ENCODE results near the gene TSEN2. TPM values are rescaled to one million over a fixed set of nuclear protein-coding genes. Genes with fewer than 3 reads are reported as not detected.

Gene TSEN2
- total RNA-seq, 1 donor from 2014 or later = 39.3 TPM

GRCh38 chr3:12487786-12488185 is 3.5 kb downstream of the TSEN2 start:
- no peak for DNase-seq
- intact Hi-C loops (cut with micrococcal nuclease) = loop anchor here (10.0 kb wide), 1 partner anchor 1687 kb away; the partner anchor contains the start of genes LSM3 and XPC
- H3K27me3 Mint-ChIP-seq = no peaks in the 10 kb centered on the region
- no peak overlapping the region for H3K27ac Mint-ChIP-seq
- H3K9me3 Mint-ChIP-seq = no peaks in the 10 kb centered on the region
- peaks cover 23% of the 10 kb centered on the region for H3K4me1 Mint-ChIP-seq
- no peak overlapping the region for H3K4me3 Mint-ChIP-seq
- H3K36me3 Mint-ChIP-seq (ENCODE audit: low read depth) = peaks cover 17% of the 10 kb centered on the region

- no peak for DNase-seq
- H3K9me3 Mint-ChIP-seq = no peaks in the 10 kb centered on the region
- no peak overlapping the region for H3K4me3 Mint-ChIP-seq
- H3K4me1 Mint-ChIP-seq = peaks cover 11% of the 10 kb centered on the region
- H3K36me3 Mint-ChIP-seq (ENCODE audit: low read depth) = peaks cover 27% of the 10 kb centered on the region
- H3K27ac Mint-ChIP-seq = no peak overlapping the region
- no peaks in the 10 kb centered on the region for H3K27me3 Mint-ChIP-seq
- intact Hi-C loops (cut with micrococcal nuclease) = loop anchor here (10.0 kb wide), 1 partner anchor 1685 kb away; the partner anchor contains the start of genes LSM3 and XPC
Observed at GRCh38 chr3:12489368-12489767, 5.1 kb downstream of the TSEN2 start.

GRCh38 chr3:12489832-12490231 is 5.6 kb downstream of the TSEN2 start:
- H3K9me3 Mint-ChIP-seq = no peaks in the 10 kb centered on the region
- no peak for DNase-seq
- peaks cover 29% of the 10 kb centered on the region for H3K36me3 Mint-ChIP-seq (ENCODE audit: low read depth)
- no peak overlapping the region for H3K4me3 Mint-ChIP-seq
- no peak overlapping the region for H3K27ac Mint-ChIP-seq
- H3K4me1 Mint-ChIP-seq = peaks cover 9% of the 10 kb centered on the region
- intact Hi-C loops (cut with micrococcal nuclease) = loop anchor here (10.0 kb wide), 1 partner anchor 1685 kb away; the partner anchor contains the start of genes LSM3 and XPC
- H3K27me3 Mint-ChIP-seq = no peaks in the 10 kb centered on the region

GRCh38 chr3:12490547-12490946 is 6.3 kb downstream of the TSEN2 start:
- Mint-ChIP-seq H3K9me3 (no peaks in the 10 kb centered on the region), H3K27ac (no peak overlapping the region), H3K4me1 (peaks cover 3% of the 10 kb centered on the region), H3K4me3 (no peak overlapping the region), H3K36me3 (ENCODE audit: low read depth) (peaks cover 32% of the 10 kb centered on the region), H3K27me3 (no peaks in the 10 kb centered on the region)
- intact Hi-C loops (cut with micrococcal nuclease) = no loop called here
- no peak for DNase-seq

DNA sequence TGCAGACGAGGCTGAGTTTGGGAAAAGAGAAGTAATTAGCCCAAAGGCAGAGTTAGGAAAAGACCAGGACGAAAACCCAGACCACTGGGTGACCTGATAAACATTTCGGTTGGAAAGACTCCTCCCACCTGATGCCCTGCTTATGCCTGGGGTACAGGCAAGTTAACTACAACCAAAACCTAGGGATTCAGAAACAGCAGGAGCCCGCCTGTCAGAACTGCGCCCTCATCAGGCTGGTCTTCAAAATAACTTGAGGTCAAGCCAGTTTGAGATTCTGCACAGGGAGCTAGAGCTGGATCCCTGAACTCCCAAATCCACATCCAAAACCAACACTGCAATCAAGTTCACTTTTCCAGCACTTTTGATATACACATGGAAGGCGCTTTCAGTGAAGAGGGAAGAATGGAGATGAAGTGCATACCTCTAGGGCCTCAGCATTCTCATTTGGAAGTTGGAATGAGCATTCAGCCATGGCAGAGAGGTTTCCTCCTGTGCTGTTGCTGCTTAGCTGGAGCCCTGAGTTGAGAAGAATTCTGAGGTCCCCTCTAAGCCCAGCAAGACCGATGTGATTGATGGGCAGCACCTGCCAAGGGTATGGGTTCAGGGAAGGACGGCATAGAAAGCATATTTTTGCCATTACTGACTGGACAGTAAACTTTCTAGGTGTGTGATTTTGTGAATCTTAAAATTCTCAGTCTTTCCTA is 11.6 kb downstream of the TSEN2 start:
- H3K36me3 Mint-ChIP-seq (ENCODE audit: low read depth) = peaks cover 48% of the 10 kb centered on the region
- no peaks in the 10 kb centered on the region for H3K27me3 Mint-ChIP-seq
- no peaks in the 10 kb centered on the region for H3K4me1 Mint-ChIP-seq
- intact Hi-C loops (cut with micrococcal nuclease) = no loop called here
- H3K4me3 Mint-ChIP-seq = no peak overlapping the region
- DNase-seq = no peak
- H3K9me3 Mint-ChIP-seq = no peaks in the 10 kb centered on the region
- no peak overlapping the region for H3K27ac Mint-ChIP-seq

DNA sequence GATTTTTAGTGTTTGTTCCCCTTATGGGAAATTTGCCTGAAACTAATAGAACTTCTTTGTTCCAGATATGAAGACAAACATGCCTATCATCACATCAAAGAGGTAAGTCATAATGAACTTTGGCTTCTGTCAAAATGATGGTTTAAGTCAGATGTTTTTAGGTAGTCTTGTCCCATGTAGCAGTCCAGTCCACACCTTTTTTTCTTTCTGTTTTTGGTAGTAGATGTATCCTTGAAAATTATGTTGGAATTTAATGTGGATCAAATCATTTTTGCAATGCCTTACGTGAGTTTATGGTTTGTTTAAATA is 12.1 kb downstream of the TSEN2 start:
- H3K36me3 Mint-ChIP-seq (ENCODE audit: low read depth) = peaks cover 46% of the 10 kb centered on the region
- H3K9me3 Mint-ChIP-seq = no peaks in the 10 kb centered on the region
- no peaks in the 10 kb centered on the region for H3K27me3 Mint-ChIP-seq
- no peaks in the 10 kb centered on the region for H3K4me1 Mint-ChIP-seq
- no peak overlapping the region for H3K4me3 Mint-ChIP-seq
- intact Hi-C loops (cut with micrococcal nuclease) = no loop called here
- no peak for DNase-seq
- no peak overlapping the region for H3K27ac Mint-ChIP-seq

DNA sequence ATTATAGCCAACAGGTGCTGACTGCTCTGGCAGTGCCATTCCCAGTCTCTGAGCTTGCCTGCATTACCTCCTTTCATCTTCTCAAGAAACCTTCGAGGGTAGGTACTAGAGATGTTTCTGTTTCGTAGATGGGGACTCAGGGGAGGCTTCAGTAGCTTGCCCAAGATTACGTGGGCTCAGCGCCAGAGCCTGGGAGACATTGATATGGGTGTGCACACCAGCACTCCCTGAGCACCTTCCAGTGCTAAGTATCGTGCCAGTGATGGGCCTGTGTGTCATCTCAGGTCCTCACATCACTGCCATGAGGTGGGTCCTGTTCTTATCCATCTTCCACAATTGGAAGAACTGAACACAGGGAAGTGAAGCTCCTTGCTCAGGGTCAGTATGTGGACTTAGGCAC is 15.2 kb downstream of the TSEN2 start:
- Mint-ChIP-seq H3K27ac (no peak overlapping the region), H3K9me3 (no peaks in the 10 kb centered on the region), H3K4me1 (no peaks in the 10 kb centered on the region), H3K27me3 (no peaks in the 10 kb centered on the region), H3K36me3 (ENCODE audit: low read depth) (peaks cover 52% of the 10 kb centered on the region), H3K4me3 (no peak overlapping the region)
- intact Hi-C loops (cut with micrococcal nuclease) = no loop called here
- no peak for DNase-seq

GRCh38 chr3:12501360-12502020 is 17.2 kb downstream of the TSEN2 start:
- Mint-ChIP-seq H3K36me3 (ENCODE audit: low read depth) (peaks cover 55% of the 10 kb centered on the region), H3K4me1 (no peaks in the 10 kb centered on the region), H3K27ac (no peak overlapping the region), H3K9me3 (no peaks in the 10 kb centered on the region), H3K4me3 (no peak overlapping the region), H3K27me3 (no peaks in the 10 kb centered on the region)
- intact Hi-C loops (cut with micrococcal nuclease) = no loop called here
- no peak for DNase-seq

- H3K36me3 Mint-ChIP-seq (ENCODE audit: low read depth) = peaks cover 48% of the 10 kb centered on the region
- no peaks in the 10 kb centered on the region for H3K27me3 Mint-ChIP-seq
- no peak overlapping the region for H3K27ac Mint-ChIP-seq
- H3K4me1 Mint-ChIP-seq = no peaks in the 10 kb centered on the region
- intact Hi-C loops (cut with micrococcal nuclease) = no loop called here
- no peak overlapping the region for H3K4me3 Mint-ChIP-seq
- no peaks in the 10 kb centered on the region for H3K9me3 Mint-ChIP-seq
- no peak for DNase-seq
Observed at GRCh38 chr3:12503126-12503957, 19.1 kb downstream of the TSEN2 start.

DNA sequence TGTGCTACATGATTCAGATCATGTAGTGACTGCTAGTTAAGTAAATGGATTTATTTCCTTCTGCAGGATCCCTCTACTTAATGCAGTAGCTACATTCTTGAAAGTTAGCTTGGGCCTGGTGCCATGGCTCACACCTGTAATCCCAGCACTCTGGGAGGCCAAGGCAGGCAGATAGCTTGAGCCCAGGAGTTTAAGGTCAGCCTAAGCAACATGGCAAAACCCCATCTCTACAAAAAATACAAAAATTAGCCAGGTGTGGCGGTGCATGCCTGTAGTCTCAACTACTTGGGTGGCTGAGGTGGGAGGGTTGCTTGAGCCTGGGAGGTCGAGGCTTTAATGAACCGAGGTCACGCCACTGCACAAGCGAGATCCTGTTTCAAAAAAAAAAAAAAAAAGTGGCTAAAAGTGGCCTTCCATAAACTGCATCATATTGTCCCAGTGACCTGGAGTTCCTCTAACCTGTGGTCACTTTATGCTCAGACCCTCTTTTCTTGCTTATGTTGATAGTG is 22.0 kb downstream of the TSEN2 start:
- Mint-ChIP-seq H3K36me3 (ENCODE audit: low read depth) (peaks cover 38% of the 10 kb centered on the region), H3K27me3 (no peaks in the 10 kb centered on the region), H3K27ac (no peak overlapping the region), H3K4me1 (no peaks in the 10 kb centered on the region), H3K9me3 (no peaks in the 10 kb centered on the region), H3K4me3 (no peak overlapping the region)
- intact Hi-C loops (cut with micrococcal nuclease) = no loop called here
- no peak for DNase-seq

DNA sequence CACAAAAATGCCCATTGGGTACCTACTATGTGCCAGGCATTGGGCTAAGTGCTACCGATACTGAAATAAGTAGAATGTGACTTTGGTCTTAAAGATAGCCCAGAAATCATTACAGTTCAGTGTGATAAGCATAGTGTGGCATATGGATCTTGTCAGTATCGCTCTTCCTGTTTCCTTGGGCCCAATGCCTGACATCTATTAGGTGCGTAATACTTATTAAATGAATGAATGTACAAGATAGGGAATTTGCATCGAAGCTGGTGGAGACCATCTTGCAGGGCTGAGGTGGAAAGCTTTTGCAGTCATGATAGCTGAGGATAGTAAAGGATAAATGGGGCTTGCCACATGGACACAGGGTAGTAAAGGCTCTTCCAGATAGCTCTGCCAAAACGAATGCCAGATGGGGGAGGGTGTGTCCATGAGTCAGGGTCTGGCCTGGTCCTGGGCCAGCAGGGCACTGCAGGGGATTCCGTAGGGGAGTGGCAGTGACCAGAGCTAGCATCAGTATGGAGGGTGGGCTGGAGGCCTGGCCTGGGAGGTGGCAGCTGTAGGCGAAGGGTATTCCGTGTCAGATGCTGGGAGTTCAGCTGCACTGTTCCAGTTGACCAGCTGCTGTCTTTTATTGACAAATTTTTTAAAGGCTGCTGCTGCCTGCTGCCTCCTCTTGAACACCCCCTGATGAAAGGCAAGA is 23.5 kb downstream of the TSEN2 start:
- DNase-seq = no peak
- no peaks in the 10 kb centered on the region for H3K4me1 Mint-ChIP-seq
- H3K9me3 Mint-ChIP-seq = no peaks in the 10 kb centered on the region
- H3K27ac Mint-ChIP-seq = no peak overlapping the region
- no peaks in the 10 kb centered on the region for H3K27me3 Mint-ChIP-seq
- no peak overlapping the region for H3K4me3 Mint-ChIP-seq
- intact Hi-C loops (cut with micrococcal nuclease) = no loop called here
- H3K36me3 Mint-ChIP-seq (ENCODE audit: low read depth) = peaks cover 35% of the 10 kb centered on the region

- Mint-ChIP-seq H3K4me3 (no peak overlapping the region), H3K9me3 (no peaks in the 10 kb centered on the region), H3K4me1 (no peaks in the 10 kb centered on the region), H3K27ac (no peak overlapping the region), H3K36me3 (ENCODE audit: low read depth) (peaks cover 33% of the 10 kb centered on the region), H3K27me3 (no peaks in the 10 kb centered on the region)
- intact Hi-C loops (cut with micrococcal nuclease) = no loop called here
- no peak for DNase-seq
Observed at GRCh38 chr3:12508291-12508700, 24.0 kb downstream of the TSEN2 start.

DNA sequence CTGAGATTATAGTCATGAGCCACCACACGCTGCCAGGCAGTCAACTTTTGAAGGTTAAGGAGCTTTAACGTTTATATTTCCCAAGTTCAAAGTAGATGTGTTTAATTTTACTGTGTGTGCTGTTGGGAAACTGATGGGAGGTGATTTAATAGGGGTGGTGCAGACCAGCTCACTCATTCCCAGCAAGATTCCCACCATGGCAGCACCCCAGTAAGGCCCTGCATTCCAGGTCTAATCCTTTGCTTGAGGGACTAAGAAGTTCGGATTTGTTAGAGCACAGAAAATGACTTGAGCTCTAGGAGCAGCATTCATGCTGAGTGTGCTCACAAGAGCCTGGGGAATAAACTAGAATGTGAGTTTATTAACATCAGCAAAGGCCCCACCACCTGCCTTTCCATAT is 25.2 kb downstream of the TSEN2 start:
- no peaks in the 10 kb centered on the region for H3K27me3 Mint-ChIP-seq
- H3K27ac Mint-ChIP-seq = no peak overlapping the region
- no peak for DNase-seq
- H3K4me1 Mint-ChIP-seq = no peaks in the 10 kb centered on the region
- no peaks in the 10 kb centered on the region for H3K9me3 Mint-ChIP-seq
- intact Hi-C loops (cut with micrococcal nuclease) = no loop called here
- H3K36me3 Mint-ChIP-seq (ENCODE audit: low read depth) = peaks cover 30% of the 10 kb centered on the region
- H3K4me3 Mint-ChIP-seq = no peak overlapping the region

Measured in activated CD4-positive, alpha-beta T cell treated with anti-CD3 and anti-CD28 coated beads, Interleukin-2, amount 10 ng/mL, durations not matched to agents 24 days and 14 days (primary cell).